HepG2 (cell line): ENCODE data around the gene AK3. TPM values are rescaled to one million over a fixed set of nuclear protein-coding genes. Genes with fewer than 3 reads are reported as not detected.
A peak's percentile ranks its signal among the peaks of the same experiment; 100 is the strongest.

Source experiments
- ATAC-seq: fragments of 200-7000 bp; cut with Tn5 transposase; 3 replicates; pipeline ENCODE4 v1.9.1; 2020; ENCODE audit warnings: mild to moderate bottlenecking, moderate library complexity
- BruUV-seq: library from RNA; stranded (reverse); fragments of 400-500 nt; replicated peaks from 2 replicates; lab custom pipeline; 2021; lab: Mats Ljungman, UMichigan
- CTCF ChIA-PET: fragments of 300-600 bp; formaldehyde crosslinking; extraction: SDS; loops from one replicate; lab custom pipeline; 2021; ENCODE audit warnings: low total read pairs, inconsistent platforms, low intra/inter-chr PET ratio; lab: Yijun Ruan, JAX
- POLR2A ChIA-PET: fragments of 350-600 bp; sonication (Branson Sonifier 250); formaldehyde crosslinking; loops from one replicate; lab custom pipeline; 2020; ENCODE audit warnings: antibody characterized with exemption, inconsistent platforms; lab: Yijun Ruan, JAX
- DNase-seq: peaks from one replicate; pipeline ENCODE4 v3.0.0-alpha.2; 2015; ENCODE audit warnings: low spot score
- FAIRE-seq: peaks from 3 replicates; lab custom pipeline; 2011; peaks lifted over from hg19 to GRCh38; lab: Jason Lieb, UNC
- H2AFZ ChIP-seq: one replicate; pipeline ENCODE4 v1.6.1; 2011; ENCODE audit warnings: low read length, inconsistent platforms
- H3K27ac ChIP-seq: fragments of 300-600 bp; 3 replicates; pipeline ENCODE4 v1.8.0; 2011; ENCODE audit warnings: mixed run types, mild to moderate bottlenecking, mixed read lengths, low read length, inconsistent platforms; ENCODE audit not compliant: insufficient read depth; ENCODE audit errors: extremely low read length
- H3K27me3 ChIP-seq, 2 experiments: fragments of 200-600 bp in 1 of 2; 2 replicates in 1 of 2; 3 replicates in 1 of 2; pipeline versions ENCODE4 v1.6.0 to v1.8.0; 2011; ENCODE audit warnings: low read length in 2 of 2, mild to moderate bottlenecking in 2 of 2, moderate library complexity in 2 of 2, inconsistent platforms in 1 of 2; ENCODE audit not compliant: insufficient read depth in 2 of 2, control insufficient read depth in 1 of 2
- H3K36me3 ChIP-seq, 2 experiments: fragments of 200-600 bp in 1 of 2; replicated peaks in 1 of 2; 2 replicates in 1 of 2; 3 replicates in 1 of 2; pipeline versions ENCODE4 v1.5.1 to v1.8.0; 2011; ENCODE audit warnings: low read length in 2 of 2, inconsistent platforms in 1 of 2; ENCODE audit not compliant: insufficient read depth in 2 of 2, control insufficient read depth in 1 of 2
- H3K4me1 ChIP-seq: 2 replicates; pipeline ENCODE4 v1.5.1; 2012; ENCODE audit warnings: low read length, inconsistent platforms; ENCODE audit not compliant: insufficient read depth
- H3K4me2 ChIP-seq: 2 replicates; pipeline ENCODE4 v1.6.0; 2011; ENCODE audit warnings: low read depth, low read length, inconsistent platforms
- H3K4me3 ChIP-seq, 3 experiments: fragments of 200-600 bp in 1 of 3; sonication (generic), shearing (Covaris generic) in 1 of 3; replicated peaks in 1 of 3; 2 replicates each; pipeline ENCODE4 v1.5.1; 2011 to 2016; ENCODE audit warnings: low read length in 3 of 3, inconsistent platforms in 2 of 3, low read depth in 2 of 3, mild to moderate bottlenecking in 2 of 3, control low read depth in 1 of 3, mixed read lengths in 1 of 3; ENCODE audit not compliant: insufficient read depth in 1 of 3
- H3K79me2 ChIP-seq: one replicate; pipeline ENCODE4 v1.6.1; 2011; ENCODE audit warnings: low read length, inconsistent platforms; ENCODE audit not compliant: insufficient read depth
- H3K9ac ChIP-seq: 2 replicates; pipeline ENCODE4 v1.6.0; 2011; ENCODE audit warnings: mild to moderate bottlenecking, low read depth, low read length, inconsistent platforms; ENCODE audit not compliant: insufficient read depth
- H3K9me3 ChIP-seq: 2 replicates; pipeline ENCODE4 v1.5.1; 2012; ENCODE audit warnings: mild to moderate bottlenecking, low read length
- H4K20me1 ChIP-seq: 2 replicates; pipeline ENCODE4 v1.6.0; 2011; ENCODE audit warnings: inconsistent platforms, mild to moderate bottlenecking, low read length, moderate library complexity; ENCODE audit not compliant: insufficient read depth
- GABPA ChIP-seq, 2 experiments: IDR thresholded peaks; 2 replicates each; pipeline ENCODE4 v1.6.1; 2011 to 2016; ENCODE audit warnings: low read depth in 2 of 2, low read length in 1 of 2, missing biosample characterization in 1 of 2, missing genetic modification characterization in 1 of 2
- TP53 ChIP-seq: sonication (generic); formaldehyde crosslinking; conservative IDR thresholded peaks from 2 replicates; pipeline ENCODE4 v1.4.0; 2020; ENCODE audit warnings: missing genetic modification reagents
- ZNF557 ChIP-seq: sonication (generic); formaldehyde crosslinking; IDR thresholded peaks from 2 replicates; pipeline ENCODE4 v1.4.0; 2020; ENCODE audit warnings: missing genetic modification reagents
- ZNF614 ChIP-seq: IDR thresholded peaks from 2 replicates; pipeline ENCODE4 v1.6.1; 2018; ENCODE audit warnings: missing biosample characterization, missing genetic modification reagents, inconsistent platforms, borderline replicate concordance
- WGBS: methylation state at CpG from one replicate; pipeline ENCODE4 v1.1.6; 2017; ENCODE audit warnings: low lambda C conversion rate; 5-methylcytosine and 5-hydroxymethylcytosine counted together
- in situ Hi-C: cut with HindIII; loops from 2 replicates; pipeline ENCODE4 v1.10.0; 2017; ENCODE audit warnings: low pct_unique_long_range_greater_than_20kb; ENCODE audit not compliant: extremely low pct_ligation_motif_present
- intact Hi-C: fragments of 100-400 bp; cut with micrococcal nuclease; formaldehyde crosslinking; loops from one replicate; pipeline ENCODE4 v1.10.0; 2022; ENCODE audit not compliant: unreplicated experiment
- polyA plus RNA-seq, 8 experiments: library from polyadenylated mRNA; depleted of rRNA in 3 of 8; stranded (reverse) in 7 of 8; unstranded in 1 of 8; fragments of >200 nt; fragmentation: Illumina TruSeq in 4 of 8; extraction: Trizol in 4 of 8; gene quantifications; 2 replicates each; pipeline versions ENCODE4 v1.2.1 to v1.2.3, GENCODE V29; 2011 to 2016; ENCODE audit warnings: low read depth in 4 of 8, missing spikeins in 1 of 8, mixed read lengths in 1 of 8; ENCODE audit not compliant: insufficient read depth in 1 of 8
- total RNA-seq, 5 experiments: library from RNA; depleted of rRNA; stranded (reverse); fragments of >200 nt; fragmentation: Illumina TruSeq; extraction: Trizol; gene quantifications; 2 replicates each; pipeline ENCODE4 v1.2.3, GENCODE V29; 2016; ENCODE audit warnings: low read depth in 1 of 5
- TF ChIP-seq, protein P1 (sequence below): sonication (generic); formaldehyde crosslinking; IDR thresholded peaks from 2 replicates; pipeline ENCODE4 v1.5.0; 2020; ENCODE audit warnings: mild to moderate bottlenecking, missing genetic modification reagents, borderline replicate concordance
- TF ChIP-seq, protein P2 (sequence below): sonication (generic); formaldehyde crosslinking; IDR thresholded peaks from 2 replicates; pipeline ENCODE4 v1.4.0; 2020; ENCODE audit warnings: low read depth, missing genetic modification reagents
- TF ChIP-seq, protein P3 (sequence below): sonication (generic); formaldehyde crosslinking; IDR thresholded peaks from 2 replicates; pipeline ENCODE4 v1.9.0; 2021; ENCODE audit warnings: missing genetic modification reagents, mild to moderate bottlenecking, borderline replicate concordance

Gene AK3
- total and polyA plus RNA-seq, 2 of the 13 experiments (the other 11 are each of a cell fraction or from before 2014, with no cell fraction given): 76.8 to 109 TPM

DNA sequence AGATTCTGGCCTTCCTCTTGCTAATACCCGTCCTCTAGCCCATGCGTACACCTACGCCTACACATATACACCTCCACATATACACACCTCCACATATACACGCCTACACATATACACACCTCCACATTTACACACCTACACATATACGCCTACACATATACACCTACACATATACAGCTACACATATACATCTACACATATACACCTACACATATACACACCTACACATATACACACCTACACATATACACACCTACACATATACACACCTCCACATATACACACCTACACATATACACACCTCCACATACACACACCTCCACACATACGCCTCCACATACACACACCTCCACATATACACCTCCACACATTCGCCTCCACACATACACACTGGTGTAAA lies 27.2 kb downstream of the AK3 start:
- Histone ChIP-seq H3K27ac (no peak overlapping the region), H3K9me3 (no peaks in the 10 kb centered on the region), H3K4me1 (no peaks in the 10 kb centered on the region), H4K20me1 (no peaks in the 10 kb centered on the region), H3K36me3 (peaks cover 16 to 76% of the 10 kb centered on the region in 2 experiments), H3K79me2 (no peaks in the 10 kb centered on the region), H3K4me2 (no peak overlapping the region), H2AFZ (no peak overlapping the region), H3K9ac (no peak overlapping the region), H3K4me3 (no peak overlapping the region), H3K27me3 (no peaks in the 10 kb centered on the region)
- in situ Hi-C loops: no loop called here
- intact Hi-C loops: no loop called here
- ChIA-PET POLR2A (interaction anchor here (1.6 kb wide), 1 partner anchor 27 kb away, joined by 5 read pairs; the partner anchor contains the start of gene AK3), CTCF (no interaction called here)
- ATAC-seq: peak; percentile 42; the same call in 2 of the 3 replicates
- TF ChIP-seq, protein P1, sequence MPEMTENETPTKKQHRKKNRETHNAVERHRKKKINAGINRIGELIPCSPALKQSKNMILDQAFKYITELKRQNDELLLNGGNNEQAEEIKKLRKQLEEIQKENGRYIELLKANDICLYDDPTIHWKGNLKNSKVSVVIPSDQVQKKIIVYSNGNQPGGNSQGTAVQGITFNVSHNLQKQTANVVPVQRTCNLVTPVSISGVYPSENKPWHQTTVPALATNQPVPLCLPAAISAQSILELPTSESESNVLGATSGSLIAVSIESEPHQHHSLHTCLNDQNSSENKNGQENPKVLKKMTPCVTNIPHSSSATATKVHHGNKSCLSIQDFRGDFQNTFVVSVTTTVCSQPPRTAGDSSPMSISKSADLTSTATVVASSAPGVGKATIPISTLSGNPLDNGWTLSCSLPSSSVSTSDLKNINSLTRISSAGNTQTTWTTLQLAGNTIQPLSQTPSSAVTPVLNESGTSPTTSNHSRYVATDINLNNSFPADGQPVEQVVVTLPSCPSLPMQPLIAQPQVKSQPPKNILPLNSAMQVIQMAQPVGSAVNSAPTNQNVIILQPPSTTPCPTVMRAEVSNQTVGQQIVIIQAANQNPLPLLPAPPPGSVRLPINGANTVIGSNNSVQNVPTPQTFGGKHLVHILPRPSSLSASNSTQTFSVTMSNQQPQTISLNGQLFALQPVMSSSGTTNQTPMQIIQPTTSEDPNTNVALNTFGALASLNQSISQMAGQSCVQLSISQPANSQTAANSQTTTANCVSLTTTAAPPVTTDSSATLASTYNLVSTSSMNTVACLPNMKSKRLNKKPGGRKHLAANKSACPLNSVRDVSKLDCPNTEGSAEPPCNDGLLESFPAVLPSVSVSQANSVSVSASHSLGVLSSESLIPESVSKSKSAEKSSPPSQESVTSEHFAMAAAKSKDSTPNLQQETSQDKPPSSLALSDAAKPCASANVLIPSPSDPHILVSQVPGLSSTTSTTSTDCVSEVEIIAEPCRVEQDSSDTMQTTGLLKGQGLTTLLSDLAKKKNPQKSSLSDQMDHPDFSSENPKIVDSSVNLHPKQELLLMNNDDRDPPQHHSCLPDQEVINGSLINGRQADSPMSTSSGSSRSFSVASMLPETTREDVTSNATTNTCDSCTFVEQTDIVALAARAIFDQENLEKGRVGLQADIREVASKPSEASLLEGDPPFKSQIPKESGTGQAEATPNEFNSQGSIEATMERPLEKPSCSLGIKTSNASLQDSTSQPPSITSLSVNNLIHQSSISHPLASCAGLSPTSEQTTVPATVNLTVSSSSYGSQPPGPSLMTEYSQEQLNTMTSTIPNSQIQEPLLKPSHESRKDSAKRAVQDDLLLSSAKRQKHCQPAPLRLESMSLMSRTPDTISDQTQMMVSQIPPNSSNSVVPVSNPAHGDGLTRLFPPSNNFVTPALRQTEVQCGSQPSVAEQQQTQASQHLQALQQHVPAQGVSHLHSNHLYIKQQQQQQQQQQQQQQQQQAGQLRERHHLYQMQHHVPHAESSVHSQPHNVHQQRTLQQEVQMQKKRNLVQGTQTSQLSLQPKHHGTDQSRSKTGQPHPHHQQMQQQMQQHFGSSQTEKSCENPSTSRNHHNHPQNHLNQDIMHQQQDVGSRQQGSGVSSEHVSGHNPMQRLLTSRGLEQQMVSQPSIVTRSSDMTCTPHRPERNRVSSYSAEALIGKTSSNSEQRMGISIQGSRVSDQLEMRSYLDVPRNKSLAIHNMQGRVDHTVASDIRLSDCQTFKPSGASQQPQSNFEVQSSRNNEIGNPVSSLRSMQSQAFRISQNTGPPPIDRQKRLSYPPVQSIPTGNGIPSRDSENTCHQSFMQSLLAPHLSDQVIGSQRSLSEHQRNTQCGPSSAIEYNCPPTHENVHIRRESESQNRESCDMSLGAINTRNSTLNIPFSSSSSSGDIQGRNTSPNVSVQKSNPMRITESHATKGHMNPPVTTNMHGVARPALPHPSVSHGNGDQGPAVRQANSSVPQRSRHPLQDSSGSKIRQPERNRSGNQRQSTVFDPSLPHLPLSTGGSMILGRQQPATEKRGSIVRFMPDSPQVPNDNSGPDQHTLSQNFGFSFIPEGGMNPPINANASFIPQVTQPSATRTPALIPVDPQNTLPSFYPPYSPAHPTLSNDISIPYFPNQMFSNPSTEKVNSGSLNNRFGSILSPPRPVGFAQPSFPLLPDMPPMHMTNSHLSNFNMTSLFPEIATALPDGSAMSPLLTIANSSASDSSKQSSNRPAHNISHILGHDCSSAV: no peak
- TF ChIP-seq, protein P2, sequence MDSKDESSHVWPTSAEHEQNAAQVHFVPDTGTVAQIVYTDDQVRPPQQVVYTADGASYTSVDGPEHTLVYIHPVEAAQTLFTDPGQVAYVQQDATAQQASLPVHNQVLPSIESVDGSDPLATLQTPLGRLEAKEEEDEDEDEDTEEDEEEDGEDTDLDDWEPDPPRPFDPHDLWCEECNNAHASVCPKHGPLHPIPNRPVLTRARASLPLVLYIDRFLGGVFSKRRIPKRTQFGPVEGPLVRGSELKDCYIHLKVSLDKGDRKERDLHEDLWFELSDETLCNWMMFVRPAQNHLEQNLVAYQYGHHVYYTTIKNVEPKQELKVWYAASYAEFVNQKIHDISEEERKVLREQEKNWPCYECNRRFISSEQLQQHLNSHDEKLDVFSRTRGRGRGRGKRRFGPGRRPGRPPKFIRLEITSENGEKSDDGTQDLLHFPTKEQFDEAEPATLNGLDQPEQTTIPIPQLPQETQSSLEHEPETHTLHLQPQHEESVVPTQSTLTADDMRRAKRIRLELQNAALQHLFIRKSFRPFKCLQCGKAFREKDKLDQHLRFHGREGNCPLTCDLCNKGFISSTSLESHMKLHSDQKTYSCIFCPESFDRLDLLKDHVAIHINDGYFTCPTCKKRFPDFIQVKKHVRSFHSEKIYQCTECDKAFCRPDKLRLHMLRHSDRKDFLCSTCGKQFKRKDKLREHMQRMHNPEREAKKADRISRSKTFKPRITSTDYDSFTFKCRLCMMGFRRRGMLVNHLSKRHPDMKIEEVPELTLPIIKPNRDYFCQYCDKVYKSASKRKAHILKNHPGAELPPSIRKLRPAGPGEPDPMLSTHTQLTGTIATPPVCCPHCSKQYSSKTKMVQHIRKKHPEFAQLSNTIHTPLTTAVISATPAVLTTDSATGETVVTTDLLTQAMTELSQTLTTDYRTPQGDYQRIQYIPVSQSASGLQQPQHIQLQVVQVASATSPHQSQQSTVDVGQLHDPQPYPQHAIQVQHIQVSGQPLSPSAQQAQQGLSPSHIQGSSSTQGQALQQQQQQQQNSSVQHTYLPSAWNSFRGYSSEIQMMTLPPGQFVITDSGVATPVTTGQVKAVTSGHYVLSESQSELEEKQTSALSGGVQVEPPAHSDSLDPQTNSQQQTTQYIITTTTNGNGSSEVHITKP (CRISPR knock-in tag): no peak
- TF ChIP-seq ZNF557 (no peak), ZNF614 (CRISPR knock-in tag) (no peak), TP53 (CRISPR knock-in tag) (no peak), GABPA (IDR thresholded peaks at IDR 0.05; ENCODE audit: low read depth, low read length) (no peak), GABPA (CRISPR knock-in tag; IDR thresholded peaks at IDR 0.05; ENCODE audit: low read depth) (no peak)
- TF ChIP-seq, protein P3, sequence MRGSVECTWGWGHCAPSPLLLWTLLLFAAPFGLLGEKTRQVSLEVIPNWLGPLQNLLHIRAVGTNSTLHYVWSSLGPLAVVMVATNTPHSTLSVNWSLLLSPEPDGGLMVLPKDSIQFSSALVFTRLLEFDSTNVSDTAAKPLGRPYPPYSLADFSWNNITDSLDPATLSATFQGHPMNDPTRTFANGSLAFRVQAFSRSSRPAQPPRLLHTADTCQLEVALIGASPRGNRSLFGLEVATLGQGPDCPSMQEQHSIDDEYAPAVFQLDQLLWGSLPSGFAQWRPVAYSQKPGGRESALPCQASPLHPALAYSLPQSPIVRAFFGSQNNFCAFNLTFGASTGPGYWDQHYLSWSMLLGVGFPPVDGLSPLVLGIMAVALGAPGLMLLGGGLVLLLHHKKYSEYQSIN (CRISPR knock-in tag): no peak
- FAIRE-seq: peak; percentile 42
- no TSS peak for BruUV-seq
- DNase-seq: no peak
- 68% methylated on average over 7 of the region's 7 CpGs for WGBS
